Hepatic stellate cell (primary cell): ENCODE results near the gene CTSE.

Experiments
- DNase-seq: peaks from one replicate; pipeline ENCODE4 v3.0.0; 2011; ENCODE audit warnings: low spot score

The CTSE gene

DNA sequence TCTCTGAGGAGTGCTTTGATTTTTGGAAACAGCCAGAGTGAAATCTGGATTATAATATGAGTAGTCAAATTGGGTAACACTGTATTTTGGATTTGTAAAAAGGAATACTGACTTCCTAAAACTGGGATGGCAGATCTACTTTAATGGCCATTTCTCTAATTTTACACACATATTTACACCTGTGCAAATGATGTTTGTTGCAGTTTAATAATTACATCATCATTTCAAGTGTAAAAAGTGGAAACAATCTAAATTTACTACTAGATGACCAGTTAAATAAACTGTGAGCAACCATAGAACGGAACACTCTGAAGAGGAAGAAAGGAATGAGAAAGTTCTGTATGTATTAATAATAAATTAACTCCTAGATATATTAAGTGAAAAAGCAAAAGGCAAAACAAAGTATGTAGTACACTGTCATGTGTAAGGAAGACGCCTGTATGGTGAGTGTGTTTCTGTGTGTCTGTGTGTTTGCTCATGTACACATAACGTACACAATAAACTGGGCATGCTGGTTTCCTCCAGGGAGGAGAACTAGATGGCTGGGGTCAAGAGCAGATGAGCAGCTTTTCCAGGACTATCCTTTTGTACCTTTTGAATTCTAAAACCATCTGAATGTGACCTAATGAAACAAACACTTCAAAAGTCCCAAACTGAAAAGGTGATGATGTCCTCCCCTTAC, 26.4 kb upstream of the CTSE start:
- DNase-seq, result no peak

DNA sequence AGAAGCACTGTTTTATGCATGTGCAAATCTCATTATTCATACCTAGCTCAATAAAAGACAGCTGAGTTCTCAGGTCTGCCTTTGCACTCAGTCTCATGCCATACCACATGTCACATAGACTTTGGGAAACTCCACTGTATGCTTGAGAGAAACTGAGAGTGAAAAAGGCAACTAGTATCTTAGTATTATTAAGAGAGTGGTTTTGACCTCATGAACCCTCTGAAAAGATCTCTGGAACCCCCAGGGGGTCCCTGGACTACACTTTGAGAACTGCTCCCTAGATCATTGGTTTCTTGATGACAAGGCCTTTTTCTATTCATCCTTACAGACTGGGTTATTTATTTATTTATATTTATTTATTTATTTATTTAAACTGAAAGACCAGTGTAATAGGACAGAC, 25.6 kb upstream of the CTSE start:
- no peak for DNase-seq

- no peak for DNase-seq
These were observed 24.9 kb upstream of the CTSE start for GRCh38 chr1:206048582-206048981.

- no peak for DNase-seq
These were observed 23.6 kb upstream of the CTSE start for GRCh38 chr1:206047271-206047670.

- no peak for DNase-seq
These were observed 17.9 kb upstream of the CTSE start for GRCh38 chr1:206041640-206042039.

- no peak for DNase-seq
These were observed 16.6 kb upstream of the CTSE start for GRCh38 chr1:206040328-206040727.

DNA sequence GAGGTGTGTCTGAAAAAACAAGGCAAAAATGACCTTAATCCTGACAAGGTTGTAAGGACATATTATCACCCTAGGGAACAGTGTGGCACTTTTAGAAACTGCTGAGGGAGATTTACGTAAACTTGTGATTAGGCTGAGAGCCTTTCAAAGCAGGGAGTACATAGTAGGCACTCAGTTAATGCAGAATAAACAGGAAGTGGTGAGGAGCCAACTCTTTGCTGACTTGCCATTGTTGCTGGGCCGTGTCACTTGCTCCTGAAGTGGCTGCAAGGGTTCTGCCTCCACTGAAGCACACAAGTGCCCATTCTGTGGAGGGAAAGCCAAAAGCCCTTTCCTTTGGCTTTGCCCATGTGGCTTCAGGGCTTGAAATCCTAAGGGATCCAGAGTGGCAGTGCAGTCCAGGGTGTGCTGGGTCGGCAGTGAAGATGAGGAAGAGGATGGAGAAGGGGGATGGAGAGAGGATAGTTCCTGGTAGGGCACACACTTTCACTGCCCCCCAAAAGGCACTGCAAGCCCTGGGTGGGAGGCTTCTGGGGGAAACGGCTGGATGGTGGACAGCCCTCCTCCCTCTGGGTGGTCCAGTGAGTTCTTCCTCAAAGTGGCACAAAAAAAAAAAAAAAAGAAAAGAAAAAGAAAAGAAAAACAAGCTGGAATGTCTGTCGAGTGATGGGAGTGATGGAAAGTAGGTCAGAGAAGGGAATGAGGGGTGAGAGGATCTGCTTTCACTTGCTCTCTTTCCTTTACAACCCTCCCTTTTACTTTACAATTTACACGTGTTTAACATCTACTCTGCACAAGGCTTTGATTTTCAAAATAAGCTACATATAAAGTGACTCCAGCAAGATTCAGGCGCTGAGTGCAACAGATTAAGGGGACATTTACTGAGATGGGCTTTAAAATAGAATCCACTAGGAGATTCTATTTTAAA, 15.6 kb upstream of the CTSE start:
- DNase-seq, result no peak

- DNase-seq, result no peak
These were observed 13.9 kb upstream of the CTSE start for GRCh38 chr1:206037581-206037980.

DNA sequence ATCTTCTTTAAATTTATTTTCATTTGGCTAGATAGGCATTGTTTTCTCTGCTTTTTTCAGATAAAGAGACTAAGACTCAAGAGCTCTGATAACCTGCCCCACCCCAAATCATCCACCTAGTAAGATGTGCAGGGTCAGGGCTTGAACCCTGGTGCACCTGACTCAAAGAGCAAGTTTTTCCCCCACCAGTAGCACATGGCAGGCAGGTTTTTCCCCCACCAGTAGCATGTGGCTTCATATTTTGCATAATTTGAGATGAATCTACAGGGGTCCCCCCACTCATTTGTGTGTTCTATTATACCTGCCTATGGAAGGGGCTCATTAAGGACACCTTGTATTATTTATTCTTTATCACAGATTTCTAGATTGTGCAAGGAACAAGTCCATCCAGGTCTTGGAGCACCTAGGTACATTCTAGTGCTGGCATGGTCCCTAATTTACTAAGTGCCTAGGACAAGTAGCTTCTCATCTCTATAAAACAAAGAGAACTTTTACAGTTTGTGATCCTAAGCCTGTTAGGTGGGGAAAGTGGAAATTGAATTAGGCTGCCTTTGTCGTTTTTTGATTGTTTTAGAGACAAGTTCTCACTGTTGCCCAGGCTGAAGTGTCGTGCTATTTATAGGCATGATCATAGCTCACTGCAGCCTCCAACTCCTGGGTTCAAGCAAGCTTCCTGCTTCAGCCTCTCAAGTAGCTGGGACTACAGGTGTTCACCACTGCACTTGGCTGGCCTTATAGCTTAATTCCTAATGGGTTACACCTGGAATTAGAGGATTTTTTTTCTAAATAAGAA, 13.2 kb upstream of the CTSE start:
- no peak for DNase-seq

GRCh38 chr1:206035027-206035426, 11.3 kb upstream of the CTSE start:
- no peak for DNase-seq

GRCh38 chr1:206032380-206033140, 8.9 kb upstream of the CTSE start:
- no peak for DNase-seq

DNA sequence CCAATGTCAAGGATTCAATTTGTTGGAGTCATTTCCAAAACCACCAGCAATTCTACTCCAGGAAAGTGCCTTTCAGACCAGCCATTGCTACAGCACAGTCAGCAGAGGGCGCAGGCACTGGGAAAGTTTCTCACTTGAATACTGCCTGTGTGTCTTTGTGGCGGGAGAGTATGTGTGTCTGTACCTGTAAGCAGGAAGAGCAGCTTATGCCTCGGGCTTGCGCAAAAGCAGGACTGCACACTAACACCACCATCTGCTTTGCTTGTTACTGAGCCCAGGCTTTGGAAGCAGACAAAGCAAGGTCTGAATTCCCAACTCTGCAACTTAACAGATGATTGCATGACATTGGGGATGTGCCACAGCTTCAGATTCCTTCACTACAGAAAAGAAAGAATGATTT, 7.0 kb upstream of the CTSE start:
- DNase-seq, result peak; percentile 25

DNA sequence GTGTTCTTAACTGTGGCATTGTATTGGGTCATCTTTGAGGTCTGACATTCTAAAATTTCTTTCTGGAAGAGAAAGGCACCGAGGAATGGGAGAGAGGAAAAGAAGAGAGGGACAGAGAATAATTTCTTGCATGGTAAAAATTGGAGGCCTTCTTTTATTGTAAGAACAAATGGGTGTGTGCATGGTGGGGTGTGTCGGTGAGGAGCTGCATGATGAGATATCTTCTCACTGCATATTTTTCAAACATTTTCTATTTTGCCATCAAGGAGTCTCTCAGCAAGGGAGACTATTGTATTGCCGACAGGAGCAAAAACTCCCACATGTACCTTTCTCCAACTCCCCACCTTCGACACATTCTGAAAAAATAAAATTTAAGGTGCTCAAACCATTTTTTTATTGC, 6.5 kb upstream of the CTSE start:
- no peak for DNase-seq

- no peak for DNase-seq
These were observed 5.8 kb upstream of the CTSE start for GRCh38 chr1:206029484-206029883.

GRCh38 chr1:206025283-206025820, 1.7 kb upstream of the CTSE start:
- no peak for DNase-seq

DNA sequence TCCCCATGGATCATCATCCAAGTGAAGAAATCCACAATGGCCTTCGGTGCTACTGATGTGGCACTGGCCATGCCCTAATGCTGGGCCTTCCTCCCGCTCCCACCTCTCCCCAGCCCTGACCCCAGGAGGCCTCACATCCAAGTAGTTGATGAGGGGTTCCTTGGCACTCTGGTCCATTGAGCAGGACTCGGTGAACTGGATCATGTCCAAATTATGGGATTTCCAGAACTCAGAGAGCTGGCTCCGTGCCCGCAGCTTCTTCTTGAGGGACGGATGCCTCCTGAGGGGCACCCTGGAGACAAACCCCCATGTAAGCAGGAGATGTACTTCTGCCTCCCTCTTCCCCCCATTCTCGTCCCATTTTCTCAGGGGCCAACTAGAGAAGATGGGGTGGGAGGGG, 929 bp downstream of the CTSE start:
- no peak for DNase-seq

- peak; percentile 18 for DNase-seq
These were observed 1.9 kb downstream of the CTSE start for GRCh38 chr1:206021626-206022365.

- no peak for DNase-seq
These were observed 2.6 kb downstream of the CTSE start for GRCh38 chr1:206021008-206021625.

DNA sequence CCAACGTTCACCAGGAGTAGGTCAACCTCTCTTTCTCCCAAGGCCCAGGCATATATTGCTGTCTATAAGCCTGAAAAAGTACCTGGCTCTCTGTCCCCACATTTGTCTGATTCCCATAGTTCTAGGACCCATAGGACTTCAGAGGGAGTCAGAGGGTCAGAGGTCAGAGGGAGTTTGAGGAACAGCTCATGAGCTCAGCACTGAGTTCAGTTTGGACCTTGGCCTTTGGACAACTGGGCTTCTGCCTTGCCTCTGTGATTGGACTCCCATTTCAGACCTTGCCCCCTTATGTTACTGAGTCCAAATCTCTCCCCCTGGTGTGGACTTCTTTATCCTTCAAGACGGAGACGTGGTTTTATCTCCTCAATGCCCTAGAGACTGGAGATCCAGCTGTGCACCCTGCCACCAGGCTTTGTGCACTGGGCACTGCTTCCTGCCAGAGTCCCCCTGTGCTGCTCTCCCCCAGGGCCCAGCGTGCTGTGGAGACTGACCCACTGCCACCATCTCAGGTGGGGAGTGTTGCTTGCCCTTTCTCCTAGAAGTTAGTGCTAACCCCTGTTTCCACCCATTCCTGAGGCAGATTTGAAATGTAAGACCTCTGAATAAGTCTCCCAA, 3.2 kb downstream of the CTSE start:
- DNase-seq, result no peak

GRCh38 chr1:206015071-206015470, 8.6 kb downstream of the CTSE start:
- no peak for DNase-seq
